Measurements from ENCODE around the gene FTO. TPM values are rescaled to one million over a fixed set of nuclear protein-coding genes. Genes with fewer than 3 reads are reported as not detected.

The FTO gene
- total RNA-seq, 1 donor from 2014 or later = 50.2 TPM

GRCh38 chr16:54060599-54061421 is 356.9 kb downstream of the FTO start:
- intact Hi-C loops (cut with DNase I) = no loop called here
- no peaks in the 10 kb centered on the region for H3K4me1 ChIP-seq
- H3K36me3 ChIP-seq = peaks cover 0 to 3% of the 10 kb centered on the region in 2 donors
- no peak for TF ChIP-seq CTCF (IDR thresholded peaks at IDR 0.05)
- no peak overlapping the region for H3K4me3 ChIP-seq
- no peaks in the 10 kb centered on the region for H3K9me3 ChIP-seq
- H3K27ac ChIP-seq = no peak overlapping the region
- DNase-seq (ENCODE audit: low spot score in 2 of 2) = no peak
- no peaks in the 10 kb centered on the region for H3K27me3 ChIP-seq

- no peak overlapping the region for H3K27ac ChIP-seq
- intact Hi-C loops (cut with DNase I) = no loop called here
These were observed 357.5 kb downstream of the FTO start for GRCh38 chr16:54061454-54061853.

GRCh38 chr16:54062361-54063278 is 358.7 kb downstream of the FTO start:
- H3K27me3 ChIP-seq = no peaks in the 10 kb centered on the region
- no peak overlapping the region for H3K27ac ChIP-seq
- peaks cover 0 to 3% of the 10 kb centered on the region in 2 donors for H3K36me3 ChIP-seq
- intact Hi-C loops (cut with DNase I) = no loop called here
- H3K4me3 ChIP-seq = no peak overlapping the region
- no peaks in the 10 kb centered on the region for H3K9me3 ChIP-seq
- no peak for TF ChIP-seq CTCF (IDR thresholded peaks at IDR 0.05)
- DNase-seq (ENCODE audit: low spot score in 2 of 2) = no peak
- no peaks in the 10 kb centered on the region for H3K4me1 ChIP-seq

More at GRCh38 chr16:54061454-54061853, 357.5 kb downstream of the FTO start:
- Histone ChIP-seq H3K36me3 (peaks cover 0 to 3% of the 10 kb centered on the region in 2 donors), H3K4me1 (no peaks in the 10 kb centered on the region), H3K27me3 (no peaks in the 10 kb centered on the region), H3K9me3 (no peaks in the 10 kb centered on the region), H3K4me3 (no peak overlapping the region)
- DNase-seq (ENCODE audit: low spot score in 2 of 2) = no peak
- TF ChIP-seq CTCF (IDR thresholded peaks at IDR 0.05) = no peak

- H3K9me3 ChIP-seq = no peaks in the 10 kb centered on the region
- DNase-seq (ENCODE audit: low spot score in 2 of 2) = no peak
- no peaks in the 10 kb centered on the region for H3K27me3 ChIP-seq
- H3K4me1 ChIP-seq = no peaks in the 10 kb centered on the region
- intact Hi-C loops (cut with DNase I) = no loop called here
- H3K27ac ChIP-seq = no peak overlapping the region
- H3K36me3 ChIP-seq = peaks cover 0 to 2% of the 10 kb centered on the region in 2 donors
- no peak for TF ChIP-seq CTCF (IDR thresholded peaks at IDR 0.05)
- H3K4me3 ChIP-seq = no peak overlapping the region
These were observed 359.4 kb downstream of the FTO start for GRCh38 chr16:54063279-54063773.

- H3K27me3 ChIP-seq = no peaks in the 10 kb centered on the region
- H3K9me3 ChIP-seq = no peaks in the 10 kb centered on the region
- H3K4me3 ChIP-seq = no peak overlapping the region
- no peaks in the 10 kb centered on the region for H3K4me1 ChIP-seq
- no peak for TF ChIP-seq CTCF (IDR thresholded peaks at IDR 0.05)
- intact Hi-C loops (cut with DNase I) = no loop called here
- H3K27ac ChIP-seq = no peak overlapping the region
- no peak for DNase-seq (ENCODE audit: low spot score in 2 of 2)
- no peaks in the 10 kb centered on the region for H3K36me3 ChIP-seq
These were observed 362.6 kb downstream of the FTO start for GRCh38 chr16:54066451-54067105.
